Endothelial cell (in vitro differentiated cells): Measurements from ENCODE around the gene STAG1. TPM values are rescaled to one million over a fixed set of nuclear protein-coding genes. Genes with fewer than 3 reads are reported as not detected.

Experiments
- DNase-seq: peaks from one replicate; pipeline ENCODE4 v3.0.0; 2021; ENCODE audit warnings: low spot score
- H3K27ac Mint-ChIP-seq: one replicate; pipeline ENCODE4 v1.8.0; 2021; ENCODE audit warnings: mixed read lengths, inconsistent platforms; ENCODE audit not compliant: unreplicated experiment
- H3K27me3 Mint-ChIP-seq: one replicate; pipeline ENCODE4 v1.8.0; 2021; ENCODE audit warnings: mild to moderate bottlenecking, moderate library complexity, mixed read lengths, inconsistent platforms; ENCODE audit not compliant: unreplicated experiment
- H3K36me3 Mint-ChIP-seq: one replicate; pipeline ENCODE4 v1.8.0; 2021; ENCODE audit warnings: mild to moderate bottlenecking, low read depth, mixed read lengths, inconsistent platforms; ENCODE audit not compliant: unreplicated experiment
- H3K4me1 Mint-ChIP-seq: one replicate; pipeline ENCODE4 v1.8.0; 2021; ENCODE audit warnings: mild to moderate bottlenecking, mixed read lengths, inconsistent platforms; ENCODE audit not compliant: unreplicated experiment
- H3K4me3 Mint-ChIP-seq: one replicate; pipeline ENCODE4 v1.8.0; 2021; ENCODE audit warnings: mild to moderate bottlenecking, mixed read lengths, inconsistent platforms; ENCODE audit not compliant: unreplicated experiment
- H3K9me3 Mint-ChIP-seq: one replicate; pipeline ENCODE4 v1.8.0; 2021; ENCODE audit warnings: mixed read lengths, inconsistent platforms; ENCODE audit not compliant: unreplicated experiment
- CTCF ChIP-seq: fragments of 200-600 bp; sonication (generic); IDR thresholded peaks from one replicate; pipeline ENCODE4 v1.5.0; 2021; ENCODE audit warnings: antibody characterized with exemption; ENCODE audit not compliant: unreplicated experiment
- total RNA-seq: library from RNA; stranded (reverse); fragmentation: NEBNext Ultra II Directional; extraction: Animal tissue kit (Norgen Biotek cat#: 25700); gene quantifications from one replicate; pipeline ENCODE4 v1.2.1, GENCODE V29; 2021; ENCODE audit not compliant: unreplicated experiment

The STAG1 gene
- total RNA-seq, 1 donor from 2014 or later: 30.0 TPM

DNA sequence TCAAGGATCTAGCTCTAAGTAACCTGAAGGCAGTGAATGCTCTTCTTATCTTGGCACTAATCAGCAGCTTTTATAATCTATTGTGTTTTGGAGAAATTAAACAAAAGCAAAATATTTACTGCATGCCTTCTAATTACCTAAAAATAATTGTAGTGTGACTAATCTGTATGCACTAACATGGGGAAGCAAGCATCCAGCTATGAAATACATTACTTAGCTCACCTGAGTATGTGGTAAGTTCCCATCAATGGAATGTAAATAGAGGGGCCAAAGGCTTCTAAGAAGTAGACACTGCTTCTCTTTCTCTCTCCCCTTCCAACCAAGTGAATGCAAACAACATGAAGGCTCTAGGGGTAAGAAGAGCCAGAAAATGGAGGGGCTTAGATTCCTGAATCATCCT, 165.6 kb downstream of the STAG1 start:
- Mint-ChIP-seq H3K4me1 (no peaks in the 10 kb centered on the region), H3K27ac (no peak overlapping the region), H3K4me3 (no peak overlapping the region), H3K9me3 (no peaks in the 10 kb centered on the region), H3K36me3 (no peaks in the 10 kb centered on the region), H3K27me3 (no peaks in the 10 kb centered on the region)
- no peak for TF ChIP-seq CTCF
- no peak for DNase-seq

- DNase-seq: no peak
- peaks cover under 1% of the 10 kb centered on the region for H3K36me3 Mint-ChIP-seq
- H3K9me3 Mint-ChIP-seq: no peaks in the 10 kb centered on the region
- H3K27me3 Mint-ChIP-seq: no peaks in the 10 kb centered on the region
- H3K27ac Mint-ChIP-seq: no peak overlapping the region
- no peaks in the 10 kb centered on the region for H3K4me1 Mint-ChIP-seq
- no peak overlapping the region for H3K4me3 Mint-ChIP-seq
- TF ChIP-seq CTCF: no peak
Observed at GRCh38 chr3:136584728-136585127, 167.4 kb downstream of the STAG1 start.

GRCh38 chr3:136583823-136584222, 168.4 kb downstream of the STAG1 start:
- Mint-ChIP-seq H3K27me3 (no peaks in the 10 kb centered on the region), H3K36me3 (peaks cover 4% of the 10 kb centered on the region), H3K27ac (no peak overlapping the region), H3K4me1 (peaks cover 9% of the 10 kb centered on the region), H3K9me3 (no peaks in the 10 kb centered on the region), H3K4me3 (no peak overlapping the region)
- no peak for DNase-seq
- TF ChIP-seq CTCF: no peak

GRCh38 chr3:136577791-136578190, 174.4 kb downstream of the STAG1 start:
- peaks cover 12% of the 10 kb centered on the region for H3K4me1 Mint-ChIP-seq
- H3K27me3 Mint-ChIP-seq: no peaks in the 10 kb centered on the region
- no peak for DNase-seq
- no peak for TF ChIP-seq CTCF
- H3K36me3 Mint-ChIP-seq: peaks cover 4% of the 10 kb centered on the region
- no peak overlapping the region for H3K27ac Mint-ChIP-seq
- no peaks in the 10 kb centered on the region for H3K9me3 Mint-ChIP-seq
- no peak overlapping the region for H3K4me3 Mint-ChIP-seq

DNA sequence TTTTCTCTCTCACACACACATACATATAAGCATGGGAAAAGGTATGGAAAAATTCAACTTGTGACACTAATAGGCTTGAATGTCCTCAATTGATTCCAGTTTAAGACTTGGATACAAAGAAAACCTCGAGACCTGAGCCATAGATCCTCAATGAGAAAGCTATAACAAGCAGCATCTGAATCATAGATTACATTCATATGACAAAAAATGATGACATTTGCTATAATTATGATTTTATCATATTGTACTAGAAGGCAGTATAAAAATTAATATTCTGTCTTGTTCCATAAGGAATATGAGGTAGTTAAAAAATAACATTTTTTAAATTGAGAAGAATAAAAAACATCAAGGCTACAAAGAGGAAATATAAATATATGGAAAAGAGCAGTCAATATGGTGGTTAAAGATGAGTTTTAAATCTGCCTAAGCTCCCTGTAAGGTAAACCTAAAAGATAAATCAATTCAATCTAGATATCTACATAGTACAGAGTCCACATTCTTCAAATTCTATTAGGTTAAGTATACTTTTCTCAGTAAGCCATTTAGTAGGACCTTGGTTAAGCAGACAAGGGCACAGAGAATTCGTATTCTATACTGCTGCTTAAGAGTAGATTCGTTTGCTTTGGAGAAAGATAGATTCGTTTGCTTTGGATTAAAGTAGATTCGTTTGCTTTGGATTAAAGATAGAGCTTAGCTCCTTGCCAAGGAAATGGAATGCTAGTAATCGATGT, 175.7 kb downstream of the STAG1 start:
- no peak for TF ChIP-seq CTCF
- Mint-ChIP-seq H3K27ac (no peak overlapping the region), H3K9me3 (no peaks in the 10 kb centered on the region), H3K36me3 (peaks cover 4% of the 10 kb centered on the region), H3K27me3 (no peaks in the 10 kb centered on the region), H3K4me3 (no peak overlapping the region), H3K4me1 (peaks cover 12% of the 10 kb centered on the region)
- DNase-seq: no peak
